GM11168 (cell line): ENCODE data around the gene TBCK.

Experiments
- in situ Hi-C: fragments of 300-500 bp; cut with MboI; formaldehyde crosslinking; loops from one replicate; pipeline ENCODE4 v1.12.0; 2022; ENCODE audit warnings: low sequenced_read_pairs; ENCODE audit not compliant: unreplicated experiment

Gene TBCK

GRCh38 chr4:106315968-106316772, at the start of gene TBCK, which contains the start of gene AIMP1:
TBCK (minus strand) TSS chr4:106316209; CDS start chr4:106308960, 7,249 bp downstream.
AIMP1 (plus strand) TSS chr4:106316550; CDS start chr4:106325010, 8,460 bp downstream.
- in situ Hi-C loops = no loop called here

- in situ Hi-C loops = loop anchor here (5.0 kb wide), 1 partner anchor 132 kb away; no protein-coding TSS in a partner anchor
Measured at GRCh38 chr4:106365613-106366012, 49.6 kb upstream of the TBCK start.

- in situ Hi-C loops = no loop called here
Measured at GRCh38 chr4:106364282-106364681, 48.3 kb upstream of the TBCK start.

GRCh38 chr4:106362086-106362825, 46.2 kb upstream of the TBCK start:
- in situ Hi-C loops = no loop called here

GRCh38 chr4:106358899-106359298, 42.9 kb upstream of the TBCK start:
- in situ Hi-C loops = no loop called here

- in situ Hi-C loops = no loop called here
Measured at GRCh38 chr4:106355193-106355592, 39.2 kb upstream of the TBCK start.

GRCh38 chr4:106353786-106354185, 37.8 kb upstream of the TBCK start:
- in situ Hi-C loops = no loop called here

- in situ Hi-C loops = no loop called here
Measured at GRCh38 chr4:106351016-106351415, 35.0 kb upstream of the TBCK start.

GRCh38 chr4:106347167-106347566, 31.2 kb upstream of the TBCK start:
- in situ Hi-C loops = no loop called here

GRCh38 chr4:106344647-106344970, 28.6 kb upstream of the TBCK start:
- in situ Hi-C loops = no loop called here

GRCh38 chr4:106343865-106344646, 28.0 kb upstream of the TBCK start:
- in situ Hi-C loops = no loop called here

GRCh38 chr4:106340774-106341173, 24.8 kb upstream of the TBCK start:
- in situ Hi-C loops = no loop called here

- in situ Hi-C loops = no loop called here
Measured at GRCh38 chr4:106339431-106339830, 23.4 kb upstream of the TBCK start.

GRCh38 chr4:106338671-106339070, 22.7 kb upstream of the TBCK start:
- in situ Hi-C loops = no loop called here

GRCh38 chr4:106337916-106338315, 21.9 kb upstream of the TBCK start:
- in situ Hi-C loops = no loop called here

GRCh38 chr4:106336618-106337017, 20.6 kb upstream of the TBCK start:
- in situ Hi-C loops = no loop called here

GRCh38 chr4:106334741-106335470, 18.9 kb upstream of the TBCK start:
- in situ Hi-C loops = no loop called here

- in situ Hi-C loops = no loop called here
Measured at GRCh38 chr4:106333186-106333585, 17.2 kb upstream of the TBCK start.

GRCh38 chr4:106329041-106329618, 13.1 kb upstream of the TBCK start:
- in situ Hi-C loops = no loop called here

GRCh38 chr4:106325800-106326199, 9.8 kb upstream of the TBCK start:
- in situ Hi-C loops = no loop called here
